OCI-LY1 (cell line): ENCODE data around the gene ADAMTS14.
"Not testable (repeated sequence)": the region's sequence is repeated elsewhere in the genome, so short reads cannot be mapped to it uniquely, and the experiment has no call there.

Experiments used
- H2AFZ ChIP-seq: fragments of 200-600 bp; sonication (generic), shearing (Covaris generic); 2 replicates; pipeline ENCODE4 v1.6.0; 2014; ENCODE audit warnings: antibody characterized with exemption, mild to moderate bottlenecking, low read length
- H3F3A ChIP-seq: fragments of 200-600 bp; sonication (generic), shearing (Covaris generic); 2 replicates; pipeline ENCODE4 v1.6.0; 2014; ENCODE audit warnings: mild to moderate bottlenecking, antibody characterized with exemption, low read length, moderate library complexity; ENCODE audit not compliant: insufficient read depth
- H3K27ac ChIP-seq: fragments of 200-600 bp; sonication (generic); 2 replicates; pipeline ENCODE4 v1.5.1; 2014; ENCODE audit warnings: low read length, mixed run types, mild to moderate bottlenecking, low read depth; ENCODE audit not compliant: poor library complexity, severe bottlenecking
- H3K27me3 ChIP-seq: fragments of 200-600 bp; sonication (generic); 2 replicates; pipeline ENCODE4 v1.6.0; 2014; ENCODE audit warnings: antibody characterized with exemption, mild to moderate bottlenecking, low read length, moderate library complexity; ENCODE audit not compliant: insufficient read depth
- H3K36me3 ChIP-seq: fragments of 200-600 bp; sonication (generic); 2 replicates; pipeline ENCODE4 v1.6.1; 2014; ENCODE audit warnings: mild to moderate bottlenecking, antibody characterized with exemption, low read length, moderate library complexity, mixed read lengths; ENCODE audit not compliant: insufficient read depth
- H3K4me1 ChIP-seq: fragments of 200-600 bp; sonication (generic); 2 replicates; pipeline ENCODE4 v1.5.1; 2014; ENCODE audit warnings: mild to moderate bottlenecking, low read length, moderate library complexity; ENCODE audit not compliant: insufficient read depth, severe bottlenecking
- H3K4me2 ChIP-seq: fragments of 200-600 bp; sonication (generic), shearing (Covaris generic); 2 replicates; pipeline ENCODE4 v1.6.1; 2014; ENCODE audit warnings: low read length
- H3K4me3 ChIP-seq: fragments of 200-600 bp; sonication (generic); 2 replicates; pipeline ENCODE4 v1.5.1; 2014; ENCODE audit warnings: low read length, low read depth, mild to moderate bottlenecking, mixed read lengths; ENCODE audit not compliant: poor library complexity, severe bottlenecking
- H3K79me2 ChIP-seq: fragments of 200-600 bp; shearing (Covaris generic); 2 replicates; pipeline ENCODE4 v1.6.1; 2016; ENCODE audit warnings: mixed run types, low read length, mixed read lengths; ENCODE audit not compliant: insufficient read depth
- H3K9ac ChIP-seq: fragments of 200-600 bp; sonication (generic), shearing (Covaris generic); 2 replicates; pipeline ENCODE4 v1.6.1; 2014; ENCODE audit warnings: mild to moderate bottlenecking, low read length, mixed read lengths
- H3K9me2 ChIP-seq: fragments of 200-600 bp; sonication (generic), shearing (Covaris generic); 2 replicates; pipeline ENCODE4 v1.6.1; 2014; ENCODE audit warnings: low read depth, mild to moderate bottlenecking, low read length, mixed read lengths
- H3K9me3 ChIP-seq: fragments of 200-600 bp; shearing (Covaris generic); 2 replicates; pipeline ENCODE4 v1.6.1; 2014; ENCODE audit warnings: low read length, mixed read lengths
- H4K20me1 ChIP-seq: fragments of 200-600 bp; sonication (generic), shearing (Covaris generic); 2 replicates; pipeline ENCODE4 v1.6.0; 2016; ENCODE audit warnings: mild to moderate bottlenecking, low read length; ENCODE audit not compliant: insufficient read depth
- CTCF ChIP-seq: fragments of 200-600 bp; sonication (generic), shearing (Covaris generic); IDR thresholded peaks from 2 replicates; pipeline ENCODE4 v1.5.1; 2017; ENCODE audit warnings: mild to moderate bottlenecking, antibody characterized with exemption, low read length, moderate library complexity, mixed read lengths
- EZH2 ChIP-seq: fragments of 200-600 bp; sonication (generic), shearing (Covaris generic); IDR thresholded peaks from 2 replicates; pipeline ENCODE4 v1.8.0; 2017; ENCODE audit warnings: borderline replicate concordance, mixed run types, mild to moderate bottlenecking, antibody characterized with exemption, low read length, moderate library complexity, mixed read lengths

Gene ADAMTS14

GRCh38 chr10:70622981-70623844, 49.1 kb upstream of the ADAMTS14 start:
- H3K9ac ChIP-seq = no peak overlapping the region
- H3K27me3 ChIP-seq = no peaks in the 10 kb centered on the region
- H3K9me3 ChIP-seq = peaks cover 19% of the 10 kb centered on the region; the same call in 1 of the 2 replicates
- no peak overlapping the region for H3K27ac ChIP-seq
- peaks cover 6% of the 10 kb centered on the region for H3K4me1 ChIP-seq
- H3F3A ChIP-seq = no peaks in the 10 kb centered on the region
- H4K20me1 ChIP-seq = no peaks in the 10 kb centered on the region
- no peak overlapping the region for H3K4me2 ChIP-seq
- H3K36me3 ChIP-seq = no peaks in the 10 kb centered on the region; the same call in 1 of the 2 replicates
- no peaks in the 10 kb centered on the region for H3K79me2 ChIP-seq
- no peak overlapping the region for H3K4me3 ChIP-seq
- no peak for TF ChIP-seq CTCF
- H2AFZ ChIP-seq = no peak overlapping the region
- H3K9me2 ChIP-seq = no peaks in the 10 kb centered on the region

GRCh38 chr10:70626056-70626455, 46.2 kb upstream of the ADAMTS14 start:
- H3K36me3 ChIP-seq = no peaks in the 10 kb centered on the region; the same call in 1 of the 2 replicates
- H3K9me2 ChIP-seq = no peaks in the 10 kb centered on the region
- TF ChIP-seq CTCF (no peak), EZH2 (no peak)

DNA sequence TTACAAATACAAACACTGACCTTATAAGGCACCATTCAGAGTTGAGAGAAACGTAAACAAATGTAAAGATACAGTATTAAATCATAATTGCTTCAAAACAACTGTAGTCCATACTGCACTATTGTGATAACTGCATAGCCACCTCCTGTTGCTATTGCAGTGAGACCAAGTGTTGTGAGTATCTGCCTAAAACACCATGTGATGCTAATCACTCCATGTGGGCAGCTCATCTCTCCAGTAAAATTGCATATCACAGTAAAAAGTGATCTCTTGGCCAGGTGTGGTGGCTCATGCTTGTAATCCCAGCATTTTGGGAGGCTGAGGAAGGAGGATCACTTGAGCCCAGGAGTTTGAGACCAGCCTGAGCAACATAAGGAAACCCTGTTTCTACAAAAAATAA, 43.0 kb upstream of the ADAMTS14 start:
- no peaks in the 10 kb centered on the region for H3K79me2 ChIP-seq
- H3K9ac ChIP-seq = no peak overlapping the region
- no peaks in the 10 kb centered on the region for H4K20me1 ChIP-seq
- no peak overlapping the region for H3K27ac ChIP-seq
- H3K4me1 ChIP-seq = no peaks in the 10 kb centered on the region
- peaks cover 15% of the 10 kb centered on the region for H3K9me3 ChIP-seq
- H3K36me3 ChIP-seq = no peaks in the 10 kb centered on the region
- no peak overlapping the region for H2AFZ ChIP-seq
- H3K4me3 ChIP-seq = no peak overlapping the region
- H3F3A ChIP-seq = no peaks in the 10 kb centered on the region
- TF ChIP-seq EZH2 (no peak), CTCF (no peak)
- no peak overlapping the region for H3K4me2 ChIP-seq
- no peaks in the 10 kb centered on the region for H3K9me2 ChIP-seq
- no peaks in the 10 kb centered on the region for H3K27me3 ChIP-seq

More at GRCh38 chr10:70626056-70626455, 46.2 kb upstream of the ADAMTS14 start:
- peaks cover 18% of the 10 kb centered on the region for H3K9me3 ChIP-seq
- no peak overlapping the region for H3K9ac ChIP-seq
- H3K4me3 ChIP-seq = no peak overlapping the region
- H3K4me2 ChIP-seq = no peak overlapping the region
- no peaks in the 10 kb centered on the region for H4K20me1 ChIP-seq
- H3K79me2 ChIP-seq = no peaks in the 10 kb centered on the region
- no peaks in the 10 kb centered on the region for H3K27me3 ChIP-seq
- H3K27ac ChIP-seq = no peak overlapping the region
- no peak overlapping the region for H2AFZ ChIP-seq
- H3K4me1 ChIP-seq = no peaks in the 10 kb centered on the region
- no peaks in the 10 kb centered on the region for H3F3A ChIP-seq

- not testable (repeated sequence) for H3K4me1 ChIP-seq, H3K79me2 ChIP-seq, H3K4me2 ChIP-seq, H3K4me3 ChIP-seq, H3K9me2 ChIP-seq, H3K27ac ChIP-seq, H3K36me3 ChIP-seq, H3K9ac ChIP-seq, H4K20me1 ChIP-seq, H3K27me3 ChIP-seq, H3F3A ChIP-seq, H2AFZ ChIP-seq
- peaks cover 14% of the 10 kb centered on the region for H3K9me3 ChIP-seq
Measured at GRCh38 chr10:70631735-70632134, 40.6 kb upstream of the ADAMTS14 start.
